ENCODE results near the gene HJURP.

HJURP gene

GRCh38 chr2:233813236-233814055 is 40.9 kb downstream of the HJURP start:
- no peak for TF ChIP-seq CTCF (IDR thresholded peaks at IDR 0.05; ENCODE audit: low read depth, low read length)
- DNase-seq (ENCODE audit: extremely low read depth, low read depth), result no peak

- no peak for DNase-seq (ENCODE audit: extremely low read depth, low read depth)
- no peak for TF ChIP-seq CTCF (IDR thresholded peaks at IDR 0.05; ENCODE audit: low read depth, low read length)
These were observed 42.6 kb downstream of the HJURP start for GRCh38 chr2:233811732-233812131.

- DNase-seq (ENCODE audit: extremely low read depth, low read depth), result no peak
- TF ChIP-seq CTCF (IDR thresholded peaks at IDR 0.05; ENCODE audit: low read depth, low read length), result no peak
These were observed 43.2 kb downstream of the HJURP start for GRCh38 chr2:233811087-233811486.

GRCh38 chr2:233810385-233810784 is 44.0 kb downstream of the HJURP start:
- TF ChIP-seq CTCF (IDR thresholded peaks at IDR 0.05; ENCODE audit: low read depth, low read length), result no peak

GRCh38 chr2:233807966-233808935 is 46.1 kb downstream of the HJURP start:
- no peak for DNase-seq (ENCODE audit: extremely low read depth, low read depth)
- TF ChIP-seq CTCF (IDR thresholded peaks at IDR 0.05; ENCODE audit: low read depth, low read length), result no peak

More at GRCh38 chr2:233810385-233810784, 44.0 kb downstream of the HJURP start:
- no peak for DNase-seq (ENCODE audit: extremely low read depth, low read depth)

GRCh38 chr2:233807215-233807865 is 47.0 kb downstream of the HJURP start:
- no peak for DNase-seq (ENCODE audit: extremely low read depth, low read depth)
- no peak for TF ChIP-seq CTCF (IDR thresholded peaks at IDR 0.05; ENCODE audit: low read depth, low read length)
